Neural progenitor cell (in vitro differentiated cells): Measurements from ENCODE around the gene TUG1. TPM values are rescaled to one million over a fixed set of nuclear protein-coding genes. Genes with fewer than 3 reads are reported as not detected.

Source experiments
- DNase-seq: peaks from one replicate; pipeline ENCODE4 v3.0.0-alpha.2; 2016; ENCODE audit warnings: low spot score
- H2AFZ ChIP-seq: fragments of 200-600 bp; sonication (generic); replicated peaks from 2 replicates; pipeline ENCODE4 v1.6.1; 2016; ENCODE audit warnings: antibody characterized with exemption
- H3F3A ChIP-seq: fragments of 200-600 bp; sonication (generic); 2 replicates; pipeline ENCODE4 v1.6.1; 2016; ENCODE audit warnings: antibody characterized with exemption, low read depth
- H3K27ac ChIP-seq: fragments of 200-600 bp; sonication (generic); 2 replicates; pipeline ENCODE4 v1.5.1; 2016; ENCODE audit warnings: mild to moderate bottlenecking
- H3K27me3 ChIP-seq: fragments of 200-600 bp; sonication (generic); 2 replicates; pipeline ENCODE4 v1.6.1; 2016; ENCODE audit warnings: mild to moderate bottlenecking, moderate library complexity
- H3K36me3 ChIP-seq: fragments of 200-600 bp; sonication (generic); 2 replicates; pipeline ENCODE4 v1.5.1; 2016
- H3K4me1 ChIP-seq: fragments of 200-600 bp; sonication (generic); 2 replicates; pipeline ENCODE4 v1.6.1; 2016; ENCODE audit warnings: mixed run types
- H3K4me2 ChIP-seq: fragments of 200-600 bp; sonication (generic); 2 replicates; pipeline ENCODE4 v1.6.1; 2016
- H3K4me3 ChIP-seq: fragments of 200-600 bp; sonication (generic); 2 replicates; pipeline ENCODE4 v1.5.1; 2016
- H3K79me2 ChIP-seq: fragments of 200-600 bp; sonication (generic); 2 replicates; pipeline ENCODE4 v1.6.1; 2016; ENCODE audit warnings: low read depth
- H3K9ac ChIP-seq: fragments of 200-600 bp; sonication (generic); 2 replicates; pipeline ENCODE4 v1.6.1; 2016
- H3K9me3 ChIP-seq: fragments of 200-600 bp; sonication (generic); 2 replicates; pipeline ENCODE4 v1.5.1; 2016; ENCODE audit warnings: low read depth
- H4K20me1 ChIP-seq: fragments of 200-600 bp; sonication (generic); 2 replicates; pipeline ENCODE4 v1.6.1; 2016; ENCODE audit warnings: low read depth
- H3K27ac Mint-ChIP-seq: 3 replicates; pipeline ENCODE4 v1.8.0; 2021; ENCODE audit warnings: mixed read lengths
- H3K27me3 Mint-ChIP-seq: 2 replicates; pipeline ENCODE4 v1.8.0; 2022; ENCODE audit warnings: low read depth, mild to moderate bottlenecking, inconsistent platforms, moderate library complexity, mixed read lengths; ENCODE audit not compliant: insufficient read depth
- H3K36me3 Mint-ChIP-seq: 3 replicates; pipeline ENCODE4 v1.8.0; 2021; ENCODE audit warnings: mixed read lengths
- H3K4me1 Mint-ChIP-seq: 3 replicates; pipeline ENCODE4 v1.8.0; 2021; ENCODE audit warnings: mixed read lengths
- H3K4me3 Mint-ChIP-seq: 3 replicates; pipeline ENCODE4 v1.8.0; 2021; ENCODE audit warnings: mild to moderate bottlenecking, moderate library complexity, mixed read lengths
- H3K9me3 Mint-ChIP-seq: 3 replicates; pipeline ENCODE4 v1.8.0; 2020; ENCODE audit warnings: mixed read lengths
- CTCF ChIP-seq: fragments of 200-600 bp; sonication (generic); IDR thresholded peaks from 2 replicates; pipeline ENCODE4 v1.5.1; 2017; ENCODE audit warnings: antibody characterized with exemption, mild to moderate bottlenecking
- EZH2 ChIP-seq: fragments of 200-600 bp; sonication (generic); IDR thresholded peaks from 2 replicates; pipeline ENCODE4 v1.6.1; 2017; ENCODE audit warnings: antibody characterized with exemption, mild to moderate bottlenecking, moderate library complexity
- EZH2phosphoT487 ChIP-seq: fragments of 200-600 bp; sonication (generic); IDR thresholded peaks from 2 replicates; pipeline ENCODE4 v1.6.1; 2017; ENCODE audit warnings: antibody characterized with exemption
- total RNA-seq: library from RNA; depleted of rRNA; stranded (reverse); fragments of >200 nt; gene quantifications from 2 replicates; pipeline ENCODE4 v1.2.3, GENCODE V29; 2015; ENCODE audit warnings: low replicate concordance

TUG1 gene
- total RNA-seq = 130 and 136 TPM in 2 replicates

- H4K20me1 ChIP-seq = peaks cover 31% of the 10 kb centered on the region
- peak within 1 kb of the TSS; percentile 52 for H2AFZ ChIP-seq
- Mint-ChIP-seq H3K27me3 (peaks cover 11% of the 10 kb centered on the region), H3K9me3 (peaks cover 86% of the 10 kb centered on the region), H3K27ac (peak within 1 kb of the TSS; percentile 96), H3K4me1 (peaks cover 21% of the 10 kb centered on the region), H3K36me3 (peaks cover 84% of the 10 kb centered on the region), H3K4me3 (peak within 1 kb of the TSS; percentile 95)
- peaks cover 96% of the 10 kb centered on the region for H3K79me2 ChIP-seq
- H3K4me3 ChIP-seq = peak within 1 kb of the TSS; percentile 92
- H3K4me2 ChIP-seq = peak within 1 kb of the TSS; percentile 93
- H3K4me1 ChIP-seq = peaks cover 31% of the 10 kb centered on the region
- peak; percentile 98 for DNase-seq
- peaks cover 4% of the 10 kb centered on the region for H3F3A ChIP-seq
- TF ChIP-seq EZH2phosphoT487 (no peak), CTCF (no peak), EZH2 (no peak)
- H3K36me3 ChIP-seq = peaks cover 52% of the 10 kb centered on the region
- peak within 1 kb of the TSS; percentile 89 for H3K9ac ChIP-seq
- peak within 1 kb of the TSS; percentile 97 for H3K27ac ChIP-seq
- H3K9me3 ChIP-seq = peaks cover 39% of the 10 kb centered on the region
- H3K27me3 ChIP-seq = no peaks in the 10 kb centered on the region
Measured at GRCh38 chr22:30968924-30969531, at the start of gene TUG1. Gene TUG1 (plus strand): TSS chr22:30969265.

- DNase-seq = no peak
- H2AFZ ChIP-seq = no peak overlapping the region
- TF ChIP-seq EZH2phosphoT487 (no peak), CTCF (no peak), EZH2 (no peak)
- Mint-ChIP-seq H3K4me1 (no peaks in the 10 kb centered on the region), H3K27ac (no peak overlapping the region), H3K4me3 (no peak overlapping the region), H3K27me3 (no peaks in the 10 kb centered on the region), H3K9me3 (peaks cover 2% of the 10 kb centered on the region), H3K36me3 (peaks cover 3% of the 10 kb centered on the region)
- H3K27ac ChIP-seq = no peak overlapping the region
- H3K27me3 ChIP-seq = no peaks in the 10 kb centered on the region
- H3K4me1 ChIP-seq = peaks cover 4% of the 10 kb centered on the region
- no peaks in the 10 kb centered on the region for H3K36me3 ChIP-seq
- H4K20me1 ChIP-seq = no peaks in the 10 kb centered on the region
- no peak overlapping the region for H3K9ac ChIP-seq
- H3F3A ChIP-seq = peaks cover 9% of the 10 kb centered on the region
- no peaks in the 10 kb centered on the region for H3K9me3 ChIP-seq
- no peaks in the 10 kb centered on the region for H3K79me2 ChIP-seq
- H3K4me3 ChIP-seq = no peak overlapping the region
- H3K4me2 ChIP-seq = no peak overlapping the region
Measured at GRCh38 chr22:30919973-30920372, 49.1 kb upstream of the TUG1 start.

- Mint-ChIP-seq H3K27ac (no peak overlapping the region), H3K36me3 (peaks cover 4% of the 10 kb centered on the region), H3K4me3 (no peak overlapping the region), H3K4me1 (no peaks in the 10 kb centered on the region), H3K27me3 (no peaks in the 10 kb centered on the region), H3K9me3 (peaks cover 2% of the 10 kb centered on the region)
- no peaks in the 10 kb centered on the region for H4K20me1 ChIP-seq
- no peak overlapping the region for H3K4me2 ChIP-seq
- no peaks in the 10 kb centered on the region for H3K9me3 ChIP-seq
- H2AFZ ChIP-seq = no peak overlapping the region
- no peaks in the 10 kb centered on the region for H3K36me3 ChIP-seq
- DNase-seq = peak; percentile 85
- no peaks in the 10 kb centered on the region for H3K27me3 ChIP-seq
- peaks cover 9% of the 10 kb centered on the region for H3F3A ChIP-seq
- H3K27ac ChIP-seq = no peak overlapping the region
- TF ChIP-seq EZH2phosphoT487 (no peak), EZH2 (no peak), CTCF (peak; percentile 97)
- no peaks in the 10 kb centered on the region for H3K79me2 ChIP-seq
- H3K9ac ChIP-seq = no peak overlapping the region
- H3K4me3 ChIP-seq = no peak overlapping the region
- H3K4me1 ChIP-seq = peaks cover 4% of the 10 kb centered on the region
Measured at GRCh38 chr22:30920407-30920806, 48.7 kb upstream of the TUG1 start.
